IMR-90 (cell line): Measurements from ENCODE around the gene TTC16.

Source experiments
- BHLHE40 ChIP-seq: fragments of 150-350 bp; IDR thresholded peaks from 2 replicates; pipeline ENCODE4 v1.6.1; 2016; ENCODE audit warnings: mild to moderate bottlenecking, low read depth, low read length
- CHD1 ChIP-seq: IDR thresholded peaks from 2 replicates; pipeline ENCODE4 v1.6.1; 2012; ENCODE audit warnings: low read depth, low read length, improper control_type of control experiment
- ELK1 ChIP-seq: fragments of 150-350 bp; IDR thresholded peaks from 2 replicates; pipeline ENCODE4 v1.6.1; 2016; ENCODE audit warnings: low read depth, mild to moderate bottlenecking, low read length, moderate library complexity, borderline replicate concordance
- FOS ChIP-seq: fragments of 150-350 bp; IDR thresholded peaks from 2 replicates; pipeline ENCODE4 v1.6.1; 2016; ENCODE audit warnings: low read depth, low read length
- MAFK ChIP-seq: IDR thresholded peaks from 2 replicates; pipeline ENCODE4 v1.6.1; 2012; ENCODE audit warnings: low read depth, low read length, improper control_type of control experiment
- MAZ ChIP-seq: IDR thresholded peaks from 2 replicates; pipeline ENCODE4 v1.6.1; 2012; ENCODE audit warnings: low read depth, mild to moderate bottlenecking, low read length, improper control_type of control experiment, moderate library complexity, borderline replicate concordance
- POLR2A ChIP-seq: IDR thresholded peaks from 2 replicates; pipeline ENCODE4 v1.6.1; 2012; ENCODE audit warnings: mild to moderate bottlenecking, low read depth, low read length
- RAD21 ChIP-seq: IDR thresholded peaks from 2 replicates; pipeline ENCODE4 v1.6.1; 2012; ENCODE audit warnings: low read length, improper control_type of control experiment
- RCOR1 ChIP-seq: IDR thresholded peaks from 2 replicates; pipeline ENCODE4 v1.6.1; 2012; ENCODE audit warnings: mild to moderate bottlenecking, low read length, improper control_type of control experiment; ENCODE audit not compliant: insufficient replicate concordance
- SMC3 ChIP-seq: fragments of 150-350 bp; IDR thresholded peaks from 2 replicates; pipeline ENCODE4 v1.6.1; 2016; ENCODE audit warnings: low read depth, mild to moderate bottlenecking, antibody characterized with exemption, low read length, moderate library complexity
- TF ChIP-seq, protein P1 (sequence below): conservative IDR thresholded peaks from 2 replicates; pipeline ENCODE4 v1.5.1; 2012; ENCODE audit warnings: mild to moderate bottlenecking, low read depth, low read length, improper control_type of control experiment
- TF ChIP-seq, protein P2 (sequence below): fragments of 150-350 bp; IDR thresholded peaks from 2 replicates; pipeline ENCODE4 v1.6.1; 2017; ENCODE audit warnings: mild to moderate bottlenecking, antibody characterized with exemption, low read length, low read depth

- TF ChIP-seq, protein P1, sequence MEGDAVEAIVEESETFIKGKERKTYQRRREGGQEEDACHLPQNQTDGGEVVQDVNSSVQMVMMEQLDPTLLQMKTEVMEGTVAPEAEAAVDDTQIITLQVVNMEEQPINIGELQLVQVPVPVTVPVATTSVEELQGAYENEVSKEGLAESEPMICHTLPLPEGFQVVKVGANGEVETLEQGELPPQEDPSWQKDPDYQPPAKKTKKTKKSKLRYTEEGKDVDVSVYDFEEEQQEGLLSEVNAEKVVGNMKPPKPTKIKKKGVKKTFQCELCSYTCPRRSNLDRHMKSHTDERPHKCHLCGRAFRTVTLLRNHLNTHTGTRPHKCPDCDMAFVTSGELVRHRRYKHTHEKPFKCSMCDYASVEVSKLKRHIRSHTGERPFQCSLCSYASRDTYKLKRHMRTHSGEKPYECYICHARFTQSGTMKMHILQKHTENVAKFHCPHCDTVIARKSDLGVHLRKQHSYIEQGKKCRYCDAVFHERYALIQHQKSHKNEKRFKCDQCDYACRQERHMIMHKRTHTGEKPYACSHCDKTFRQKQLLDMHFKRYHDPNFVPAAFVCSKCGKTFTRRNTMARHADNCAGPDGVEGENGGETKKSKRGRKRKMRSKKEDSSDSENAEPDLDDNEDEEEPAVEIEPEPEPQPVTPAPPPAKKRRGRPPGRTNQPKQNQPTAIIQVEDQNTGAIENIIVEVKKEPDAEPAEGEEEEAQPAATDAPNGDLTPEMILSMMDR: no peak
- TF ChIP-seq MAZ (no peak), MAFK (no peak), POLR2A (no peak), FOS (no peak), RCOR1 (no peak), RAD21 (no peak), BHLHE40 (no peak), SMC3 (no peak), ELK1 (no peak), CHD1 (no peak)
- TF ChIP-seq, protein P2, sequence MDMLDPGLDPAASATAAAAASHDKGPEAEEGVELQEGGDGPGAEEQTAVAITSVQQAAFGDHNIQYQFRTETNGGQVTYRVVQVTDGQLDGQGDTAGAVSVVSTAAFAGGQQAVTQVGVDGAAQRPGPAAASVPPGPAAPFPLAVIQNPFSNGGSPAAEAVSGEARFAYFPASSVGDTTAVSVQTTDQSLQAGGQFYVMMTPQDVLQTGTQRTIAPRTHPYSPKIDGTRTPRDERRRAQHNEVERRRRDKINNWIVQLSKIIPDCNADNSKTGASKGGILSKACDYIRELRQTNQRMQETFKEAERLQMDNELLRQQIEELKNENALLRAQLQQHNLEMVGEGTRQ: no peak
These were observed 29.2 kb upstream of the TTC16 start for GRCh38 chr9:127686461-127687393.
